ENCODE results near the gene ENC1. TPM values are rescaled to one million over a fixed set of nuclear protein-coding genes. Genes with fewer than 3 reads are reported as not detected.

ENC1 gene
- total RNA-seq, 1 donor from 2014 or later: 363 TPM

DNA sequence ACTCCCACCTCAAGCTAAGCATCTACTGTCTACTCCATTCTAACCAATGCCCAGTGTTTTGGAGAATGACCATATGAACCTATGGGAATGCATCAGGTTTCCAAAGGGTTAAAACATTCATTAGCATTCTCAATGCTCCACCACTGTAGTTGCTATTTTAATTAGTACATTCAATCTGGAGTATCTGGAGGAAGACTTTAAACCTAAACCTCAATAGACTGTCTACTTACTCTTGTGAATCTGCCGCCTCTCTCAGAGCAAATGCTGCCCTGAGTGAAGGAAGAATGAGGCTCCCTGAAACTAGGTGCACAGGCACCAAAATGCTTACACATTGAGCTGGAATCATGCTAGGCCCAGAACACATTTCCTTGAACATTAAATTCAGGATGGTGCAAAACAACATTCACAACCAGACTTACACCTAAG is 2.0 kb downstream of the ENC1 start:
- peaks cover 44% of the 10 kb centered on the region for H3K4me1 Mint-ChIP-seq (ENCODE audit: low read depth, unreplicated experiment)
- peaks cover 35% of the 10 kb centered on the region for H3K36me3 Mint-ChIP-seq (ENCODE audit: low read depth, unreplicated experiment)
- FAIRE-seq (no peak), DNase-seq (ENCODE audit: low read depth) (no peak)
- Histone ChIP-seq H3K4me1 (ENCODE audit: insufficient read depth, low read length) (peaks cover 60% of the 10 kb centered on the region), H3K9ac (ENCODE audit: low read length) (peak overlapping the region; percentile 91), H3K4me3 (ENCODE audit: insufficient read depth, low read depth, low read length) (peak overlapping the region; percentile 99), H3K9me3 (ENCODE audit: insufficient read depth, low read depth, low read length) (no peaks in the 10 kb centered on the region), H3K36me3 (ENCODE audit: insufficient read depth, low read length) (peaks cover 33% of the 10 kb centered on the region), H3K79me2 (ENCODE audit: insufficient read depth, low read length) (peaks cover 67% of the 10 kb centered on the region), H3K27ac (ENCODE audit: low read depth, low read length) (peak overlapping the region; percentile 90), H3K27me3 (ENCODE audit: insufficient read depth, low read length) (no peaks in the 10 kb centered on the region), H2AFZ (ENCODE audit: low read depth, low read length) (no peak overlapping the region), H4K20me1 (ENCODE audit: insufficient read depth, low read length) (peaks cover 63% of the 10 kb centered on the region), H3K4me2 (ENCODE audit: low read length) (peak overlapping the region; percentile 85)
- H3K27ac Mint-ChIP-seq (ENCODE audit: unreplicated experiment): peak overlapping the region; percentile 73
- no peaks in the 10 kb centered on the region for H3K27me3 Mint-ChIP-seq (ENCODE audit: low read depth, unreplicated experiment)
- H3K9me3 Mint-ChIP-seq (ENCODE audit: unreplicated experiment): no peaks in the 10 kb centered on the region
- peak overlapping the region; percentile 91 for H3K4me3 Mint-ChIP-seq (ENCODE audit: unreplicated experiment)
- TF ChIP-seq EZH2 (IDR thresholded peaks at IDR 0.05; ENCODE audit: insufficient read depth, low read length): no peak
- no peak for TF ChIP-seq CTCF (IDR thresholded peaks at IDR 0.05; ENCODE audit: insufficient read depth, low read depth, low read length)

- peak overlapping the region; percentile 90 for H3K27ac ChIP-seq (ENCODE audit: low read depth, low read length)
- H3K27me3 ChIP-seq (ENCODE audit: insufficient read depth, low read length): no peaks in the 10 kb centered on the region
- peaks cover 80% of the 10 kb centered on the region for H4K20me1 ChIP-seq (ENCODE audit: insufficient read depth, low read length)
- H3K9me3 ChIP-seq (ENCODE audit: insufficient read depth, low read depth, low read length): no peaks in the 10 kb centered on the region
- Mint-ChIP-seq H3K27me3 (ENCODE audit: low read depth, unreplicated experiment) (no peaks in the 10 kb centered on the region), H3K27ac (ENCODE audit: unreplicated experiment) (peak overlapping the region; percentile 73), H3K9me3 (ENCODE audit: unreplicated experiment) (no peaks in the 10 kb centered on the region), H3K4me3 (ENCODE audit: unreplicated experiment) (peak overlapping the region; percentile 91), H3K36me3 (ENCODE audit: low read depth, unreplicated experiment) (peaks cover 43% of the 10 kb centered on the region), H3K4me1 (ENCODE audit: low read depth, unreplicated experiment) (peaks cover 42% of the 10 kb centered on the region)
- TF ChIP-seq EZH2 (IDR thresholded peaks at IDR 0.05; ENCODE audit: insufficient read depth, low read length): no peak
- TF ChIP-seq CTCF (IDR thresholded peaks at IDR 0.05; ENCODE audit: insufficient read depth, low read depth, low read length): no peak
- no peak for DNase-seq (ENCODE audit: low read depth)
- peak overlapping the region; percentile 99 for H3K4me3 ChIP-seq (ENCODE audit: insufficient read depth, low read depth, low read length)
- H3K4me1 ChIP-seq (ENCODE audit: insufficient read depth, low read length): peaks cover 60% of the 10 kb centered on the region
- H3K79me2 ChIP-seq (ENCODE audit: insufficient read depth, low read length): peaks cover 80% of the 10 kb centered on the region
- H3K9ac ChIP-seq (ENCODE audit: low read length): peak overlapping the region; percentile 91
- FAIRE-seq: no peak
- H2AFZ ChIP-seq (ENCODE audit: low read depth, low read length): no peak overlapping the region
- peak overlapping the region; percentile 85 for H3K4me2 ChIP-seq (ENCODE audit: low read length)
- peaks cover 40% of the 10 kb centered on the region for H3K36me3 ChIP-seq (ENCODE audit: insufficient read depth, low read length)
Measured at GRCh38 chr5:74636552-74636951, 4.0 kb downstream of the ENC1 start.

- Histone ChIP-seq H2AFZ (ENCODE audit: low read depth, low read length) (no peak overlapping the region), H3K9ac (ENCODE audit: low read length) (no peak overlapping the region), H3K27ac (ENCODE audit: low read depth, low read length) (no peak overlapping the region), H3K9me3 (ENCODE audit: insufficient read depth, low read depth, low read length) (no peaks in the 10 kb centered on the region), H3K4me3 (ENCODE audit: insufficient read depth, low read depth, low read length) (peak overlapping the region; percentile 27), H3K4me1 (ENCODE audit: insufficient read depth, low read length) (peaks cover 60% of the 10 kb centered on the region), H4K20me1 (ENCODE audit: insufficient read depth, low read length) (peaks cover 84% of the 10 kb centered on the region), H3K79me2 (ENCODE audit: insufficient read depth, low read length) (peaks cover 82% of the 10 kb centered on the region), H3K4me2 (ENCODE audit: low read length) (peak overlapping the region; percentile 85), H3K27me3 (ENCODE audit: insufficient read depth, low read length) (no peaks in the 10 kb centered on the region), H3K36me3 (ENCODE audit: insufficient read depth, low read length) (peaks cover 40% of the 10 kb centered on the region)
- DNase-seq (ENCODE audit: low read depth): no peak
- Mint-ChIP-seq H3K4me3 (ENCODE audit: unreplicated experiment) (peak overlapping the region; percentile 91), H3K36me3 (ENCODE audit: low read depth, unreplicated experiment) (peaks cover 45% of the 10 kb centered on the region), H3K9me3 (ENCODE audit: unreplicated experiment) (no peaks in the 10 kb centered on the region), H3K27ac (ENCODE audit: unreplicated experiment) (peak overlapping the region; percentile 23), H3K4me1 (ENCODE audit: low read depth, unreplicated experiment) (peaks cover 44% of the 10 kb centered on the region), H3K27me3 (ENCODE audit: low read depth, unreplicated experiment) (no peaks in the 10 kb centered on the region)
- TF ChIP-seq CTCF (IDR thresholded peaks at IDR 0.05; ENCODE audit: insufficient read depth, low read depth, low read length): no peak
- no peak for TF ChIP-seq EZH2 (IDR thresholded peaks at IDR 0.05; ENCODE audit: insufficient read depth, low read length)
- no peak for FAIRE-seq
Measured at GRCh38 chr5:74636149-74636548, 4.4 kb downstream of the ENC1 start.
